Kidney epithelial cell (primary cell): ENCODE data around the gene CDIPT. TPM values are rescaled to one million over a fixed set of nuclear protein-coding genes. Genes with fewer than 3 reads are reported as not detected.
"Not testable (repeated sequence)": the region's sequence is repeated elsewhere in the genome, so short reads cannot be mapped to it uniquely, and the experiment has no call there.

Source experiments
- DNase-seq: peaks from one replicate; pipeline ENCODE4 v3.0.0-alpha.2; 2010; ENCODE audit warnings: low read depth
- H3K27me3 ChIP-seq: 2 replicates; pipeline ENCODE4 v1.6.0; 2011; ENCODE audit warnings: low read length; ENCODE audit not compliant: control insufficient read depth, insufficient read depth
- H3K36me3 ChIP-seq: 2 replicates; pipeline ENCODE4 v1.5.1; 2011; ENCODE audit warnings: low read length; ENCODE audit not compliant: control insufficient read depth, insufficient read depth
- H3K4me3 ChIP-seq: 2 replicates; pipeline ENCODE4 v1.5.1; 2011; ENCODE audit warnings: low read depth, mild to moderate bottlenecking, control low read depth, low read length
- CTCF ChIP-seq: IDR thresholded peaks from 2 replicates; pipeline ENCODE4 v1.5.1; 2011; ENCODE audit warnings: mild to moderate bottlenecking, moderate library complexity, low read length, control low read depth, inconsistent platforms; ENCODE audit not compliant: insufficient read depth, poor library complexity, severe bottlenecking
- total RNA-seq: library from RNA; depleted of rRNA; stranded (reverse); fragments of >200 nt; gene quantifications from 2 replicates; pipeline ENCODE4 v1.2.3, GENCODE V29; 2015

The CDIPT gene
- 83.9 and 85.2 TPM in 2 replicates for total RNA-seq

DNA sequence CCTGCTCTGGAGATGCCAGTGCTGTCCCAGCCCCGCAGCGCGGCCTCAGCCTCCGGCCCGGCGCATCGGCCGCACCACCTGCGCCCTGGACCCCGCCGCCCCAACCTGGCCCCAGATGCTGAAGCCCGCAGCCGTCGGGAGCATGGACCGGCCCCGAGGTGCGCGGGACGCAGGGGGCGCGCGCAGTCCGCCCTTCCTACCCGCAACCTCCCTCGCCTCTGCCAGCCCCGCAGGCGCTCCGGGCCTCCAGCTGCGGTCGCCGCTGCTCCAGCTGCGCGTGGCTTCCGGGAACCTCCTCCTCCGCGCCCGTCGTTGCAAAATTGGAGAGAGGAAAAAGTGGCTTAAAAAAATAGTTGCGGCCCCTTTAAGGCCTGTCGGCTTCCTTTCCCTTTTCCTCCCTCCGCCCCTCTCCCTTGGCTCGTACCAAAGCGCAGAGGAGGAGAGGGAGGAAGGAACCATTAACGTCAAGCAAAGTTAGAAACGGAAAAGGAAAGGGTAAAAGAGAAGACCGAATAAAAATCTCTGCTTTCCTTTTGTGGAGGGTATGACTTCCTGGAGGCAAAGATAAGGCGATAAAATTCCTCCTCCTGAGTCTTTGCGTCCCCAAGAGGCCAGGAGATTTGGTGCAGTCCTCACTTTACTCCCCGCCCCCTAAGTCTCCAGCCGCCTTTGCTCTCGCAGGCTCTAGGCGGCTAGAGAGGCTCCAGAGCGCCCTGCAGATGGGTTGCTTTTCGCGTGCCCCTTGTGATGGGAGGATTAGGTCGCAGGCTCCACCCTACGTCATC is at the start of gene CDIPT:
CDIPT (minus strand) TSS at position 343 of the 785 bp plus-strand sequence. CDS start 369 bp downstream, outside the sequence.
- Histone ChIP-seq H3K27me3 (no peaks in the 10 kb centered on the region), H3K4me3 (peak within 1 kb of the TSS; percentile 85), H3K36me3 (no peaks in the 10 kb centered on the region)
- peak; percentile 63 for TF ChIP-seq CTCF
- DNase-seq = peak; percentile 77

DNA sequence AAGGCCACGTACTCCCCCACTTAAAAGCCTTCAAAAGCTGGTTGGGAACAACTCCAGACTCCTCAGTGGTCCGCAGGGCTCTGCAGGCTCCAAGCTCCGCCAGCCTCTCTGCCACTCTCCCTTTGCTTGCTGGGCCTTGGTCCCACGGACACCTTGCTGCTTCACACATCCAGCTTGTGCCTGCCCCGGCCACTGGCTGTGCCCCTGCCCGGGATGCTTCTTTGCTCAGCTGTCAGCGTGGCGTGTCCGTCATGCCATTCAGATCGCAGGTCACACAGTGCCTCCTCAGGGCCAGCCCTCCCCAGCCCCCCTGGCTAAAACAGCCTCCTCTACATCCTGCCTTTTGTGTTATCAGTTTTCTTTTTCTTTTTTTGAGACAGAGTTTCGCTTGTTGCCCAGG is 49.1 kb upstream of the CDIPT start:
- DNase-seq = no peak
- H3K4me3 ChIP-seq = no peak overlapping the region
- H3K27me3 ChIP-seq = no peaks in the 10 kb centered on the region
- H3K36me3 ChIP-seq = no peaks in the 10 kb centered on the region
- no peak for TF ChIP-seq CTCF

GRCh38 chr16:29911676-29912010 is 48.6 kb upstream of the CDIPT start:
- H3K27me3 ChIP-seq = no peaks in the 10 kb centered on the region
- TF ChIP-seq CTCF = no peak
- no peak overlapping the region for H3K4me3 ChIP-seq
- H3K36me3 ChIP-seq = no peaks in the 10 kb centered on the region
- DNase-seq = no peak

DNA sequence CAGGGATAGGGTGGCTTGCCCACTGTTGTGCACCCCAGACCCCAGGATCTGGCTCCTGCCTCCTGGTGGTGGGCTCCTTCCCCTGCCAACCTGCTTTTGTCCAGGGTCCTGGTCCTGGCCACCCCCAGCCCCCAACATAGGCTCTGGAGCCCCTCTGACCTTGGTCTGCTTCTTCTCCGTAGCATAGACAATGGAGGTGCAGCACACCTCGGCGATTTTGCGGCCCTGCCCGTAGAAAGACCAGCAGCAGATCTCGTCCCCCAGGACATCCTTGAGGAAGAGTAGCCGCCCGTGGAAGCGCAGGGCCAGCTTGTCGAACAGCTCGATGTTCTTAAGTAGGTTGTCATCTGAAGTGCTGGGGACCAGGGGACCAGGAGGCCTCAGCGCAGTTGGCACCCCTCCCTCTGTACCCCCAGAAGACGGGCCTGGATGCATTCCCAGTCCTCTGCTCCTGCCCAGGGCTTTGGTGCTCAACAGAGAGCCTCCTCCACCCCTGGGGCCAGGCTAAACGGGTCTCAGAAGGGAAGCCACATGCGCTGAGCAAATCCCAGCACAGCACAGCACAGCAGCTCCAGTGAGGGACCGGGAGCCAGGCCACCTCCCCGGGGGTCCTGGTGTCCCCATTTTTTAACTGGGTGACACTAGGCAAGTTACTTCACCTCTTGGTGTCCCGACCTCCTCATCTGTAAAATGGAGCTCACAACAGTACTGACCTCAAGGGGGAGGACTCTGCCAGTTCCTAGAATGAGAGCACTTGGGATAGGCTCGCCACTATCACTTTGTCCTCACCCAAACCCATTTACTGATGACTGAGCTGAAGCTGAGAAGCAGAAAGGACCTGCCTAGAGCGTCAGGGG is 48.0 kb upstream of the CDIPT start:
- TF ChIP-seq CTCF = no peak
- DNase-seq = no peak
- H3K27me3 ChIP-seq = no peaks in the 10 kb centered on the region
- no peak overlapping the region for H3K4me3 ChIP-seq
- no peaks in the 10 kb centered on the region for H3K36me3 ChIP-seq

DNA sequence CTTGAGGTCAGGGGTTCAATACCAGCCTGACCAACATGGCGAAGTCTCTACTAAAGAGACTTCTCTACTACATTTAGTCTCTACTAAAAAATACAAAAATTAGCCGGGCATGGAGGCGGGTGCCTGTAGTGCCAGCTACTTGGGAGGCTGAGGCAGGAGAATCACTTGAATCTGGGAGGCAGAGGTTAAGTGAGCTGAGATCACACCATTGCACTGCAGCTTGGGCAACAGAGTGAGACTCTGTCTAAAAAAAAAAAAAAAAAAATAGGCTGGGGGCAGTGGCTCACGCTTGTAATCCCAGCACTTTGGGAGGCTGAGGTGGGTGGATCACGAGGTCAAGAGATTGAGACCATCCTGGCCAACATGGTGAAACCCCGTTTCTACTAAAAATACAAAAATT is 46.8 kb upstream of the CDIPT start:
- not testable (repeated sequence) for H3K4me3 ChIP-seq, DNase-seq, H3K36me3 ChIP-seq, H3K27me3 ChIP-seq

DNA sequence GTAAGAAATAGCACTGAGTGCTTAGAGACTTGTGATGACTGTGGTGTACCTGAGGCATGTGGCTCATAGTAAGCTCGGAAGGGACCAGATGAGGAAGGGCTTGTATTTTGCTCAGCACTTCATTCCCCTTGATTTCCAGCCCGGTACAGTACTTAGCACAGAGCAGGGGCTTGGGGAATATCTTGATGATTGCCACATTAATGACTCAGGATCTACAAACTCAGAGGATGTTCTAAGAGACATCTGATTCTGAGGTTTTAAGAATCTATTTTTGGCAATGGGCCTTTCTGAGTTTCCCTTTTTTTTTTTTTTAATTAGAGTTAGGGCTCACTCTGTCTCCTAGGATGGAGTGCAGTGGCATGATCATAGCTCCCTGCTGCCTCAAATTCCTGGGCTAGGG is 46.4 kb upstream of the CDIPT start:
- H3K4me3 ChIP-seq = no peak overlapping the region
- DNase-seq = no peak
- TF ChIP-seq CTCF = no peak
- no peaks in the 10 kb centered on the region for H3K36me3 ChIP-seq
- H3K27me3 ChIP-seq = no peaks in the 10 kb centered on the region
